Dedifferentiated amniotic fluid mesenchymal stem cell (primary cell): ENCODE measurements around the gene FOLH1.
"Not testable (repeated sequence)": the region's sequence is repeated elsewhere in the genome, so short reads cannot be mapped to it uniquely, and the experiment has no call there.

Source experiments
- DNase-seq: peaks from one replicate; pipeline ENCODE4 v3.0.0-alpha.2; 2016; ENCODE audit errors: extremely low spot score

FOLH1 gene

GRCh38 chr11:49177936-49178335 lies 30.5 kb downstream of the FOLH1 start:
- not testable (repeated sequence) for DNase-seq

DNA sequence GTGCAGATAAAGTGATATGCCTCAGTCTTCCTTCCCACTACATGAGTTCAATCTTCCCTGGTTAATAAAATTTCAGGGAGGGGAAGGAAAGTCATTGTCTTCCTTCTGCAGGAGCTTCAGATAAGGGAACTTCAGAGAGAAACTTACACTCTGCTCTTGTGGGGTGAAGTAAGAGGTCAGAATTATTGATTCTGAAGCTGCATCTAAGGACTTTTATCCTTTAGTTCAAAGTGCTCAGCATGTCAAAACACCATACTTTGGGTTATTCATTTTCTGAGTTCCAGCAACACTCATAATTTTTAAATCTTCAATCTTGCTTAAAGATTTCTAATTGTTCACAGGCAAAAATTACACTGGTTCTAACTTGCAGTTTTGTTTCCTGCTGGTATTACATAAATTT lies 33.0 kb downstream of the FOLH1 start:
- not testable (repeated sequence) for DNase-seq

DNA sequence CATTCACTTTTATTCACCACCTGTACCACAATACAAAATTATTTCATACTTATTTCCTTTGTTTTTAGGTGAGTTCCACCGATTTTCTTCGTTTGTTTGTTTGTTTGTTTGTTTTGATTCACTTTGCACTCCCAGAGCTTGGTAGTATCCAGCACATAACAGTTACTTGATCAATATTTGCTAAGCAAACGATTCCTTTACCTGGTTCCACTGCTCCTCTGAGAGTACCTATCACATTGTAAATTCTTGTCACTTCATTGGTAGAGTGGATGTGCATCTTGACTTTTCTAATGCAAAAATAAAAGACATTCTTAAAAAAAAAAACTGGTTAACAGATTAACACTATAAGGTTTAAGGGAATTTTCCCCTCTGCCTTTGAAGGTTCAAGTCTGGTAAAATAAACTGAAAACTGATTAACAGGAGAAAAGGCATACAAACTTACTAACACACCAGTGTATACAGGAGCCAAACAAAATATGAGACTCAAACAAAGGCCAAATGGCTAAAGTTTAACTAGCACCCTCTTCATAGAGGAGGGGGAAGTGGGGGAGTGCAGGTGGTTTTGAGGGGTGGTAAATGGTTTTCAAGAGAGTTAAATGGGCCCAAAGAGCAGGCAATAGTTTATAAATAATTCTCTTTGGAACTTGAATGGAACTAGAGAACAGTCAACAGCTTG lies 33.6 kb downstream of the FOLH1 start:
- not testable (repeated sequence) for DNase-seq

GRCh38 chr11:49171613-49172012 lies 36.8 kb downstream of the FOLH1 start:
- DNase-seq: not testable (repeated sequence)

GRCh38 chr11:49169579-49169978 lies 38.8 kb downstream of the FOLH1 start:
- DNase-seq: not testable (repeated sequence)

- not testable (repeated sequence) for DNase-seq
Measured at GRCh38 chr11:49168992-49169391, 39.4 kb downstream of the FOLH1 start.

DNA sequence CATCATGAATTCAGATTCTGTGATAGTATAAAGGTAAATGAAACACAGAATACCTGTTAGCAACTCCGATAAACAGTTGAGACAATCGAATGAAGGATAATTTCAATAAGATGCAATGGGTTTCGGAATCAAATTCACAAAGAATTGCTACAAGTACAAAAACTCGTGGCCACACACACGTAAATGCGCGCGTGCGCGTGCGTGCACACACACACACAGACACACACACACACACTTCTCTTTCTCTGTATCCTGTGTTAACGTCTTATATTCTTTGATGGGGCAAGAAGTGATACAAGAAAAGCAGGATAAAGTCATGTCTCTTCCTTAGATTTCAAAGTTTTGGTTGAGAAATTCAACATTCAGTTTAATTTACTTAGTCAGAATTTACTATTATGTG lies 57.2 kb downstream of the FOLH1 start:
- DNase-seq: no peak

DNA sequence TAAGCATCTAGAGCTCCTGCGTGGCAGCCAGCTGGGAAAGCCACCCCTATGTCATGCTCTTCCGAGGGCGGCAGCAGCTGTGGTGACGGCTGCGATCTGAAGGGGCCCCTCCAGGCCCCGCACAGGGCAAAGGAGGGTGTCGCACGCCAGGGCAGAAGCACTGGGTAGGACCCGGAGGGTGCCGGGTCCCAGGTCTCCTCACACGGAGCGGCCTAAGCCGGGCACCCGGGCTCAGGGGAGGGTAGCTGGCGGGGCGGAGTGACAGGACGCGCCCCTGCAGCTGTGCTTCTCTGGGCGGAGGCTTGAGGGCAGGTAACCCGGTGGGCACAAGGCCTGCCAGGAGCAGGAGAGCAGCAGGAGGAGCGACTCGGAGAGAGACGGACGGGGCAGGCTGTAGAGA lies 106.0 kb downstream of the FOLH1 start:
- not testable (repeated sequence) for DNase-seq
